Airway epithelial cell (primary cell): Measurements from ENCODE around the gene FAM120B. TPM values are rescaled to one million over a fixed set of nuclear protein-coding genes. Genes with fewer than 3 reads are reported as not detected.

Experiments used
- total RNA-seq: library from RNA; depleted of rRNA; stranded (reverse); fragments of >200 nt; gene quantifications from 2 replicates; pipeline ENCODE4 v1.2.3, GENCODE V29; 2015

FAM120B gene
- 6.1 and 11.0 TPM in 2 replicates for total RNA-seq

GRCh38 chr6:170306324-170307079 lies at the start of gene FAM120B:
TSS of gene FAM120B (plus strand) at chr6:170306758. CDS start at chr6:170317391, 10,633 bp downstream.

GRCh38 chr6:170290296-170291128 lies 16.0 kb upstream of the FAM120B start, which contains the start of gene DLL1:
TSS of gene DLL1 (minus strand) at chr6:170291078. CDS start at chr6:170290139, 939 bp downstream.

Other genes with a start within 250 kb of the FAM120B start
- gene DLL1, start 15.7 kb upstream of the FAM120B start, total RNA-seq: 31.3 and 31.9 TPM in 2 replicates
- 327 and 441 TPM in 2 replicates for gene PSMB1, start 246.5 kb downstream of the FAM120B start, total RNA-seq
- 14.5 and 15.4 TPM in 2 replicates for gene TBP, start 247.6 kb downstream of the FAM120B start, total RNA-seq